K562 (cell line): ENCODE results near the gene ADGRA1. TPM values are rescaled to one million over a fixed set of nuclear protein-coding genes. Genes with fewer than 3 reads are reported as not detected.

ENCODE experiments used
- ATAC-seq: fragments of 200-7000 bp; cut with Tn5 transposase; 3 replicates; pipeline ENCODE4 v1.9.1; 2020; ENCODE audit warnings: moderate library complexity
- BruUV-seq: library from RNA; stranded (reverse); fragments of 400-500 nt; replicated peaks from 2 replicates; lab custom pipeline; 2021; lab: Mats Ljungman, UMichigan
- CTCF ChIA-PET: fragments of 300-600 bp; formaldehyde crosslinking; extraction: SDS; loops from one replicate; lab custom pipeline; 2021; ENCODE audit warnings: low intra/inter-chr PET ratio; lab: Yijun Ruan, JAX
- POLR2A ChIA-PET: fragments of 300-600, 350-650 bp; sonication (Branson Sonifier 250); formaldehyde crosslinking; extraction: SDS; loops from one replicate; lab custom pipeline; 2021; ENCODE audit warnings: antibody characterized with exemption, inconsistent platforms; lab: Yijun Ruan, JAX
- DNase-seq, 4 experiments: peaks; one replicate each; pipeline versions ENCODE4 v3.0.0 to v3.0.0-alpha.2; 2011 to 2018; ENCODE audit warnings: low spot score in 3 of 4, mixed read lengths in 3 of 4; ENCODE audit errors: extremely low read depth in 1 of 4
- FAIRE-seq: peaks from 2 replicates; lab custom pipeline; 2011; peaks lifted over from hg19 to GRCh38; lab: Jason Lieb, UNC
- H2AFZ ChIP-seq: 2 replicates; pipeline ENCODE4 v1.6.0; 2011; ENCODE audit warnings: low read depth, low read length, control low read depth, inconsistent platforms
- H3K27ac ChIP-seq: fragments of 200-600 bp; 3 replicates; pipeline ENCODE4 v1.8.0; 2011; ENCODE audit warnings: low read depth, mild to moderate bottlenecking, control low read depth, inconsistent platforms, low read length, moderate library complexity, mixed read lengths; ENCODE audit errors: extremely low read depth
- H3K27me3 ChIP-seq, 2 experiments: fragments of 300-600 bp in 1 of 2; 2 replicates in 1 of 2; 3 replicates in 1 of 2; pipeline versions ENCODE4 v1.6.0 to v1.8.0; 2011; ENCODE audit warnings: inconsistent platforms in 2 of 2, low read length in 2 of 2, mild to moderate bottlenecking in 1 of 2, mixed read lengths in 1 of 2, moderate library complexity in 1 of 2; ENCODE audit not compliant: control insufficient read depth in 2 of 2, insufficient read depth in 2 of 2
- H3K36me3 ChIP-seq: fragments of 300-600 bp; 3 replicates; pipeline ENCODE4 v1.8.0; 2011; ENCODE audit warnings: mild to moderate bottlenecking, low read length, inconsistent platforms; ENCODE audit not compliant: control insufficient read depth, insufficient read depth
- H3K4me1 ChIP-seq, 2 experiments: fragments of 200-600 bp in 1 of 2; replicated peaks in 1 of 2; 2 replicates in 1 of 2; 3 replicates in 1 of 2; pipeline versions ENCODE4 v1.5.1 to v1.8.0; 2011; ENCODE audit warnings: inconsistent platforms in 2 of 2, low read length in 2 of 2, mild to moderate bottlenecking in 1 of 2, mixed read lengths in 1 of 2, moderate library complexity in 1 of 2; ENCODE audit not compliant: control insufficient read depth in 2 of 2, insufficient read depth in 2 of 2
- H3K4me2 ChIP-seq: 2 replicates; pipeline ENCODE4 v1.6.1; 2011; ENCODE audit warnings: low read length, control low read depth, inconsistent platforms, mixed read lengths; ENCODE audit not compliant: insufficient read depth
- H3K4me3 ChIP-seq: fragments of 200-600 bp; sonication (generic), shearing (Covaris generic); 2 replicates; pipeline ENCODE4 v1.5.1; 2016; ENCODE audit warnings: control low read depth, inconsistent platforms
- H3K79me2 ChIP-seq: fragments of 200-600 bp; 3 replicates; pipeline ENCODE4 v1.8.0; 2011; ENCODE audit warnings: low read length, inconsistent platforms; ENCODE audit not compliant: control insufficient read depth, insufficient read depth
- H3K9ac ChIP-seq, 2 experiments: 2 replicates each; pipeline versions ENCODE4 v1.6.0 to v1.6.1; 2011; ENCODE audit warnings: low read depth in 2 of 2, low read length in 2 of 2, control low read depth in 1 of 2, inconsistent platforms in 1 of 2, mild to moderate bottlenecking in 1 of 2, mixed read lengths in 1 of 2; ENCODE audit not compliant: insufficient read depth in 1 of 2
- H3K9me1 ChIP-seq: one replicate; pipeline ENCODE4 v1.6.0; 2011; ENCODE audit warnings: inconsistent platforms, mild to moderate bottlenecking, low read length, moderate library complexity; ENCODE audit not compliant: control insufficient read depth, insufficient read depth
- H3K9me3 ChIP-seq: replicated peaks from 2 replicates; pipeline ENCODE4 v1.5.1; 2011; ENCODE audit warnings: low read depth, low read length, inconsistent platforms; ENCODE audit not compliant: control insufficient read depth, insufficient read depth
- H4K20me1 ChIP-seq: replicated peaks from 2 replicates; pipeline ENCODE4 v1.6.1; 2011; ENCODE audit warnings: low read length, inconsistent platforms, mixed read lengths; ENCODE audit not compliant: control insufficient read depth, insufficient read depth
- E2F3 ChIP-seq: fragments of 250-450 bp; sonication (Bioruptor Pico); IDR thresholded peaks from 2 replicates; pipeline ENCODE4 v1.4.0; 2020; ENCODE audit warnings: mild to moderate bottlenecking
- IRF2 ChIP-seq: sonication (generic); formaldehyde crosslinking; IDR thresholded peaks from 2 replicates; pipeline ENCODE4 v1.8.1; 2022; ENCODE audit warnings: mild to moderate bottlenecking, missing genetic modification reagents
- LEF1 ChIP-seq: fragments of 450-650 bp; IDR thresholded peaks from 2 replicates; pipeline ENCODE4 v1.6.1; 2016; ENCODE audit warnings: mild to moderate bottlenecking
- MEF2D ChIP-seq: conservative IDR thresholded peaks from 2 replicates; pipeline ENCODE4 v1.6.1; 2016; ENCODE audit warnings: low read depth, missing genetic modification characterization, missing compliant biosample characterization
- NEUROD1 ChIP-seq: fragments of 150-350 bp; IDR thresholded peaks from 2 replicates; pipeline ENCODE4 v1.6.1; 2014; ENCODE audit warnings: borderline replicate concordance, low read length, low read depth; ENCODE audit not compliant: partially characterized antibody
- NFE2L1 ChIP-seq: fragments of 450-650 bp; IDR thresholded peaks from 2 replicates; pipeline ENCODE4 v1.6.1; 2016; ENCODE audit warnings: missing genetic modification characterization, low read depth, mild to moderate bottlenecking, missing compliant biosample characterization, moderate library complexity, borderline replicate concordance
- RUNX1 ChIP-seq: sonication (generic); IDR thresholded peaks from 2 replicates; pipeline ENCODE4 v1.6.1; 2016; ENCODE audit warnings: antibody characterized with exemption, low read depth
- SMARCA5 ChIP-seq: fragments of 450-650 bp; IDR thresholded peaks from 2 replicates; pipeline ENCODE4 v1.6.1; 2016
- ZC3H8 ChIP-seq: fragments of 450-650 bp; IDR thresholded peaks from 2 replicates; pipeline ENCODE4 v1.6.1; 2017
- ZSCAN32 ChIP-seq: fragments of 450-650 bp; formaldehyde crosslinking; IDR thresholded peaks from 2 replicates; pipeline ENCODE4 v1.4.0; 2020; ENCODE audit warnings: mild to moderate bottlenecking, moderate library complexity
- WGBS: fragments of 100-300 bp; shearing (Covaris generic); methylation state at CpG from one replicate; pipeline ENCODE4 v1.1.6; 2016; ENCODE audit warnings: low coverage, mixed read lengths; ENCODE audit not compliant: insufficient coverage; ENCODE audit errors: missing lambda C conversion rate; 5-methylcytosine and 5-hydroxymethylcytosine counted together
- in situ Hi-C: fragments of 300-500 bp; cut with MboI; formaldehyde crosslinking; loops from 4 replicates; pipeline ENCODE4 v1.15.0; 2018; ENCODE audit warnings: inconsistent platforms, mixed read lengths
- intact Hi-C: fragments of 100-400 bp; cut with micrococcal nuclease; formaldehyde crosslinking; loops from 2 replicates; pipeline ENCODE4 v1.14.2; 2022
- polyA plus RNA-seq, 8 experiments: library from polyadenylated mRNA; depleted of rRNA in 4 of 8; stranded (reverse) in 5 of 8; unstranded in 3 of 8; fragments of >200 nt; fragmentation: Nextera tagmentation in 2 of 8; fragmentation: Illumina TruSeq in 1 of 8; extraction: Ambion mirVana in 2 of 8; extraction: Trizol in 1 of 8; gene quantifications; 2 replicates each; pipeline versions ENCODE4 v1.2.1 to v1.2.3, GENCODE V29; 2011 to 2014; ENCODE audit warnings: inconsistent platforms in 1 of 8, missing spikeins in 1 of 8
- total RNA-seq, 7 experiments: library from RNA; depleted of rRNA in 6 of 7; stranded (reverse); fragments of >200 nt in 6 of 7; fragmentation: Illumina TruSeq in 2 of 7; extraction: Trizol in 2 of 7; gene quantifications; 2 replicates each; pipeline versions ENCODE4 v1.2.1 to v1.2.3, GENCODE V29; 2011 to 2021; ENCODE audit warnings: low replicate concordance in 1 of 7
- TF ChIP-seq, protein P1 (sequence below): sonication (generic); formaldehyde crosslinking; IDR thresholded peaks from 2 replicates; pipeline ENCODE4 v1.5.0; 2020; ENCODE audit warnings: missing genetic modification reagents
- TF ChIP-seq, protein P2 (sequence below): sonication (generic); formaldehyde crosslinking; IDR thresholded peaks from 2 replicates; pipeline ENCODE4 v1.8.1; 2023; ENCODE audit warnings: mild to moderate bottlenecking, missing genetic modification reagents, moderate library complexity
- TF ChIP-seq, protein P3 (sequence below): fragments of 450-650 bp; IDR thresholded peaks from 2 replicates; pipeline ENCODE4 v1.6.1; 2016; ENCODE audit warnings: mild to moderate bottlenecking
- TF ChIP-seq, protein P4 (sequence below): IDR thresholded peaks from 2 replicates; pipeline ENCODE4 v1.6.1; 2012; ENCODE audit warnings: low read depth, low read length, improper control_type of control experiment, borderline replicate concordance

The ADGRA1 gene
- total and polyA plus RNA-seq, 9 of the 15 experiments (the other 6 are each of a cell fraction or from before 2014, with no cell fraction given), result not detected

DNA sequence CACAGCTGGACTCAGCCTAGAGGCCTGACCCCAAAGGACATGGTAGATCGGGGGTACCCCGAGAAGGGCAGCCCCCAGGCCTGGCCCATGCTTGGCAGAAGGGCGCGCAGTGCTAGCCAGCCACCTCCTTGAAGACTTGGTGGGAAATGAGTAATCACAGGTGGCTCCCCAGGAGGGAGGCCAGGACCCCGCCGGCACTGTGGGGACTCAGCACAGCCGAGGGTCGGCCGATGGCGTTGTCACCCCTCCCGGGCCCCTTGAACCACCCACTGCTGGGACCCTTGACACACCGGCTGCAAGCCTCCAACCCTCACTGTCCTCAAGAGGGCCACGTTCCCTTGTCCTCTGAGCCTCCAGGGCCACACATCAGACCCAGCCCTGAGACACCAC lies 27.7 kb downstream of the ADGRA1 start:
- H3K9me1 ChIP-seq, result no peaks in the 10 kb centered on the region
- H2AFZ ChIP-seq, result no peak overlapping the region
- no peaks in the 10 kb centered on the region for H3K4me1 ChIP-seq
- POLR2A ChIA-PET, result no interaction called here
- H3K36me3 ChIP-seq, result no peaks in the 10 kb centered on the region
- in situ Hi-C loops (loop anchor here (25.0 kb wide), 1 partner anchor 453 kb away; no protein-coding TSS in a partner anchor), intact Hi-C loops (no loop called here)
- no peaks in the 10 kb centered on the region for H3K9me3 ChIP-seq
- CTCF ChIA-PET, result no interaction called here
- no peaks in the 10 kb centered on the region for H3K79me2 ChIP-seq
- BruUV-seq, result no TSS peak
- 2% methylated on average over 8 of the region's 13 CpGs for WGBS
- H4K20me1 ChIP-seq, result no peaks in the 10 kb centered on the region
- H3K27me3 ChIP-seq, result peaks cover 0 to 8% of the 10 kb centered on the region in 2 experiments; a peak in 2 of 5 replicates
- H3K4me3 ChIP-seq, result no peak overlapping the region
- no peak overlapping the region for H3K4me2 ChIP-seq
- no peak for TF ChIP-seq MEF2D (tag)
- no peak for TF ChIP-seq LEF1
- TF ChIP-seq, protein P1, sequence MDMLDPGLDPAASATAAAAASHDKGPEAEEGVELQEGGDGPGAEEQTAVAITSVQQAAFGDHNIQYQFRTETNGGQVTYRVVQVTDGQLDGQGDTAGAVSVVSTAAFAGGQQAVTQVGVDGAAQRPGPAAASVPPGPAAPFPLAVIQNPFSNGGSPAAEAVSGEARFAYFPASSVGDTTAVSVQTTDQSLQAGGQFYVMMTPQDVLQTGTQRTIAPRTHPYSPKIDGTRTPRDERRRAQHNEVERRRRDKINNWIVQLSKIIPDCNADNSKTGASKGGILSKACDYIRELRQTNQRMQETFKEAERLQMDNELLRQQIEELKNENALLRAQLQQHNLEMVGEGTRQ, result no peak
- TF ChIP-seq, protein P2, sequence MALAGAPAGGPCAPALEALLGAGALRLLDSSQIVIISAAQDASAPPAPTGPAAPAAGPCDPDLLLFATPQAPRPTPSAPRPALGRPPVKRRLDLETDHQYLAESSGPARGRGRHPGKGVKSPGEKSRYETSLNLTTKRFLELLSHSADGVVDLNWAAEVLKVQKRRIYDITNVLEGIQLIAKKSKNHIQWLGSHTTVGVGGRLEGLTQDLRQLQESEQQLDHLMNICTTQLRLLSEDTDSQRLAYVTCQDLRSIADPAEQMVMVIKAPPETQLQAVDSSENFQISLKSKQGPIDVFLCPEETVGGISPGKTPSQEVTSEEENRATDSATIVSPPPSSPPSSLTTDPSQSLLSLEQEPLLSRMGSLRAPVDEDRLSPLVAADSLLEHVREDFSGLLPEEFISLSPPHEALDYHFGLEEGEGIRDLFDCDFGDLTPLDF (CRISPR knock-in tag), result no peak
- no peak for TF ChIP-seq NEUROD1
- no peak for TF ChIP-seq E2F3
- TF ChIP-seq IRF2 (CRISPR knock-in tag), result no peak
- TF ChIP-seq SMARCA5, result no peak
- TF ChIP-seq ZC3H8, result no peak
- TF ChIP-seq, protein P3, sequence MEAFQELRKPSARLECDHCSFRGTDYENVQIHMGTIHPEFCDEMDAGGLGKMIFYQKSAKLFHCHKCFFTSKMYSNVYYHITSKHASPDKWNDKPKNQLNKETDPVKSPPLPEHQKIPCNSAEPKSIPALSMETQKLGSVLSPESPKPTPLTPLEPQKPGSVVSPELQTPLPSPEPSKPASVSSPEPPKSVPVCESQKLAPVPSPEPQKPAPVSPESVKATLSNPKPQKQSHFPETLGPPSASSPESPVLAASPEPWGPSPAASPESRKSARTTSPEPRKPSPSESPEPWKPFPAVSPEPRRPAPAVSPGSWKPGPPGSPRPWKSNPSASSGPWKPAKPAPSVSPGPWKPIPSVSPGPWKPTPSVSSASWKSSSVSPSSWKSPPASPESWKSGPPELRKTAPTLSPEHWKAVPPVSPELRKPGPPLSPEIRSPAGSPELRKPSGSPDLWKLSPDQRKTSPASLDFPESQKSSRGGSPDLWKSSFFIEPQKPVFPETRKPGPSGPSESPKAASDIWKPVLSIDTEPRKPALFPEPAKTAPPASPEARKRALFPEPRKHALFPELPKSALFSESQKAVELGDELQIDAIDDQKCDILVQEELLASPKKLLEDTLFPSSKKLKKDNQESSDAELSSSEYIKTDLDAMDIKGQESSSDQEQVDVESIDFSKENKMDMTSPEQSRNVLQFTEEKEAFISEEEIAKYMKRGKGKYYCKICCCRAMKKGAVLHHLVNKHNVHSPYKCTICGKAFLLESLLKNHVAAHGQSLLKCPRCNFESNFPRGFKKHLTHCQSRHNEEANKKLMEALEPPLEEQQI, result no peak
- TF ChIP-seq, protein P4, sequence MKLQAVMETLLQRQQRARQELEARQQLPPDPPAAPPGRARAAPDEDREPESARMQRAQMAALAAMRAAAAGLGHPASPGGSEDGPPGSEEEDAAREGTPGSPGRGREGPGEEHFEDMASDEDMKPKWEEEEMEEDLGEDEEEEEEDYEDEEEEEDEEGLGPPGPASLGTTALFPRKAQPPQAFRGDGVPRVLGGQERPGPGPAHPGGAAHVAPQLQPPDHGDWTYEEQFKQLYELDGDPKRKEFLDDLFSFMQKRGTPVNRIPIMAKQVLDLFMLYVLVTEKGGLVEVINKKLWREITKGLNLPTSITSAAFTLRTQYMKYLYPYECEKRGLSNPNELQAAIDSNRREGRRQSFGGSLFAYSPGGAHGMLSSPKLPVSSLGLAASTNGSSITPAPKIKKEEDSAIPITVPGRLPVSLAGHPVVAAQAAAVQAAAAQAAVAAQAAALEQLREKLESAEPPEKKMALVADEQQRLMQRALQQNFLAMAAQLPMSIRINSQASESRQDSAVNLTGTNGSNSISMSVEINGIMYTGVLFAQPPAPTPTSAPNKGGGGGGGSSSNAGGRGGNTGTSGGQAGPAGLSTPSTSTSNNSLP, result no peak
- no peak for TF ChIP-seq RUNX1
- TF ChIP-seq NFE2L1 (tag), result no peak
- no peak for TF ChIP-seq ZSCAN32 (CRISPR knock-in tag)
- ATAC-seq (no peak), DNase-seq (no peak), FAIRE-seq (no peak)
- no peak overlapping the region for H3K27ac ChIP-seq
- H3K9ac ChIP-seq, result no peak overlapping the region
